ENCODE measurements around the gene PTPN13. TPM values are rescaled to one million over a fixed set of nuclear protein-coding genes. Genes with fewer than 3 reads are reported as not detected.

The PTPN13 gene
- total RNA-seq, 1 donor from 2014 or later: 244 TPM

DNA sequence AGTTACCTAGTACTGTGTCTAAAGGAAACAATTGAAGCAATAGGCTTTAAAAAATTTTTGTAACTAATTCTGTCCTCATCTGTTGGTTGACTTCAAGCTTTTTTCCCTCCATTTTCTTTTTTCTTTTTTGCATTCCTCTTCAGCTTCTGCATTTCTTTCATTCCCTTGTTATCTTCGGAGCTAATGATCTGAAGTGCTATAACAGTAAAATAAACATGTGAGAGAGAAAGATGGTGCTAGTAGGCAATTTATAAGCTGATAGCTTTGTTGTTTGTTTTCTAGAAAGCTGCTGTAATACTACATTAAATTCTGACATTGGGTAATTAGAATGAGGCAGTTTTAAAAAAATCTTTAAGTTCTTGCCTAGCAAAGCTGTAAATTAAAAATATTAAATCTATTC is 37.1 kb downstream of the PTPN13 start:
- TF ChIP-seq EZH2phosphoT487 (IDR thresholded peaks at IDR 0.05) (no peak), EZH2 (IDR thresholded peaks at IDR 0.05) (no peak)
- TF ChIP-seq, protein P1, sequence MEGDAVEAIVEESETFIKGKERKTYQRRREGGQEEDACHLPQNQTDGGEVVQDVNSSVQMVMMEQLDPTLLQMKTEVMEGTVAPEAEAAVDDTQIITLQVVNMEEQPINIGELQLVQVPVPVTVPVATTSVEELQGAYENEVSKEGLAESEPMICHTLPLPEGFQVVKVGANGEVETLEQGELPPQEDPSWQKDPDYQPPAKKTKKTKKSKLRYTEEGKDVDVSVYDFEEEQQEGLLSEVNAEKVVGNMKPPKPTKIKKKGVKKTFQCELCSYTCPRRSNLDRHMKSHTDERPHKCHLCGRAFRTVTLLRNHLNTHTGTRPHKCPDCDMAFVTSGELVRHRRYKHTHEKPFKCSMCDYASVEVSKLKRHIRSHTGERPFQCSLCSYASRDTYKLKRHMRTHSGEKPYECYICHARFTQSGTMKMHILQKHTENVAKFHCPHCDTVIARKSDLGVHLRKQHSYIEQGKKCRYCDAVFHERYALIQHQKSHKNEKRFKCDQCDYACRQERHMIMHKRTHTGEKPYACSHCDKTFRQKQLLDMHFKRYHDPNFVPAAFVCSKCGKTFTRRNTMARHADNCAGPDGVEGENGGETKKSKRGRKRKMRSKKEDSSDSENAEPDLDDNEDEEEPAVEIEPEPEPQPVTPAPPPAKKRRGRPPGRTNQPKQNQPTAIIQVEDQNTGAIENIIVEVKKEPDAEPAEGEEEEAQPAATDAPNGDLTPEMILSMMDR (IDR thresholded peaks at IDR 0.05): no peak
- H3K9ac ChIP-seq: no peak overlapping the region
- H3K9me3 ChIP-seq (ENCODE audit: low read depth): no peaks in the 10 kb centered on the region
- Mint-ChIP-seq H3K4me3 (no peak overlapping the region), H3K27ac (no peak overlapping the region), H3K9me3 (peaks cover 50% of the 10 kb centered on the region), H3K27me3 (ENCODE audit: insufficient read depth, low read depth) (no peaks in the 10 kb centered on the region), H3K4me1 (no peaks in the 10 kb centered on the region), H3K36me3 (peaks cover 58% of the 10 kb centered on the region)
- H2AFZ ChIP-seq (replicated peaks): no peak overlapping the region
- H4K20me1 ChIP-seq (ENCODE audit: low read depth): peaks cover 39% of the 10 kb centered on the region
- peaks cover 7% of the 10 kb centered on the region for H3F3A ChIP-seq (ENCODE audit: low read depth)
- H3K79me2 ChIP-seq (ENCODE audit: low read depth): peaks cover 92% of the 10 kb centered on the region
- no peak overlapping the region for H3K4me2 ChIP-seq
- no peaks in the 10 kb centered on the region for H3K27me3 ChIP-seq
- no peak overlapping the region for H3K4me3 ChIP-seq
- H3K4me1 ChIP-seq: peaks cover 25% of the 10 kb centered on the region
- no peak for DNase-seq (ENCODE audit: low spot score)
- no peak overlapping the region for H3K27ac ChIP-seq
- H3K36me3 ChIP-seq: peaks cover 36% of the 10 kb centered on the region

DNA sequence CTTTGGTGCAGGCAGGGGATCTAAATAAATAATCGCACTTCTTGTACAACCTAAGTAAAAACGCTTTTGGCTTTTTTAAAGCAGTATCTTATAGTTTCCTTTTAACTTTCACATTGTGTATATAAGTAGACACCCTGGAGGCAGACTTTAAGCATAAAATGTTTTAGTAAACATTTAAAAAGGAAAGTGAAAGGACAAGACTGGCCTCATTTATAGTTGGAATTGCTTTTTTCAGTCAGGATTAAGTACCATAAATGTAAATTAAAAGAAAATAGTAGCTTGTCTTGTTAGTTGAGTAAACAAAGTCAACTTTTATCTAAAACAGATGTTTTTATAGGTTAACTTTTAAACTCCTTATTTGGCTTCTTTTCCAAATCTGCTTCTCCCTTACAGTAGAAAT is 39.7 kb downstream of the PTPN13 start:
- peaks cover 25% of the 10 kb centered on the region for H3K4me1 ChIP-seq
- Mint-ChIP-seq H3K4me1 (no peaks in the 10 kb centered on the region), H3K4me3 (no peak overlapping the region), H3K9me3 (peaks cover 51% of the 10 kb centered on the region), H3K27ac (no peak overlapping the region), H3K36me3 (peaks cover 65% of the 10 kb centered on the region), H3K27me3 (ENCODE audit: insufficient read depth, low read depth) (no peaks in the 10 kb centered on the region)
- H3K79me2 ChIP-seq (ENCODE audit: low read depth): peaks cover 75% of the 10 kb centered on the region
- peaks cover 11% of the 10 kb centered on the region for H3F3A ChIP-seq (ENCODE audit: low read depth)
- H3K9ac ChIP-seq: no peak overlapping the region
- H3K27ac ChIP-seq: no peak overlapping the region
- peaks cover 30% of the 10 kb centered on the region for H3K36me3 ChIP-seq
- TF ChIP-seq EZH2phosphoT487 (IDR thresholded peaks at IDR 0.05): no peak
- no peak for TF ChIP-seq EZH2 (IDR thresholded peaks at IDR 0.05)
- TF ChIP-seq, protein P1 (IDR thresholded peaks at IDR 0.05): no peak
- no peak overlapping the region for H3K4me2 ChIP-seq
- no peaks in the 10 kb centered on the region for H3K27me3 ChIP-seq
- H2AFZ ChIP-seq (replicated peaks): no peak overlapping the region
- H3K9me3 ChIP-seq (ENCODE audit: low read depth): no peaks in the 10 kb centered on the region
- no peak for DNase-seq (ENCODE audit: low spot score)
- H4K20me1 ChIP-seq (ENCODE audit: low read depth): peaks cover 37% of the 10 kb centered on the region
- no peak overlapping the region for H3K4me3 ChIP-seq

DNA sequence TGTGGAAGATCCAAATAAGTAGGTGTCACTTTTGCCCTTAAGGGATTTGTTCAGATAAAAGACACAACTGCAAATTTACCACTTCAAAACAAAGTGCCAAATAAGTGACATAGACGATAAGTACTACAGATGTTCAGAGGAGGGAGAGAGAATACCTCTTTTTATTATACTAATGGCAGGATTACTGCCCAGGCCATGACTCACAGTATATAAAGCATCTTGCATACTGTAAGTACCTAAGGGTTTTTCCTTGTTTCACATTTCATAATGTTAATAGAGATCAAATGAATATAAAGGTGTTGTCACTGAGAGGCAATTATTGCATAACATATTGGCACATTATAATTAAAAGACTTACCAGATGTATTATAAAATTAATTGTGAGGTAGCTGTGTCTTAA is 46.4 kb downstream of the PTPN13 start:
- H3K4me1 ChIP-seq: no peaks in the 10 kb centered on the region
- TF ChIP-seq, protein P1 (IDR thresholded peaks at IDR 0.05): no peak
- TF ChIP-seq EZH2phosphoT487 (IDR thresholded peaks at IDR 0.05) (no peak), EZH2 (IDR thresholded peaks at IDR 0.05) (no peak)
- H2AFZ ChIP-seq (replicated peaks): no peak overlapping the region
- H3K9me3 ChIP-seq (ENCODE audit: low read depth): no peaks in the 10 kb centered on the region
- no peak overlapping the region for H3K9ac ChIP-seq
- H3F3A ChIP-seq (ENCODE audit: low read depth): peaks cover 46% of the 10 kb centered on the region
- DNase-seq (ENCODE audit: low spot score): no peak
- H3K36me3 Mint-ChIP-seq: peaks cover 60% of the 10 kb centered on the region
- H3K27me3 Mint-ChIP-seq (ENCODE audit: insufficient read depth, low read depth): no peaks in the 10 kb centered on the region
- no peak overlapping the region for H3K27ac Mint-ChIP-seq
- H3K4me3 ChIP-seq: no peak overlapping the region
- no peak overlapping the region for H3K27ac ChIP-seq
- no peaks in the 10 kb centered on the region for H3K27me3 ChIP-seq
- peaks cover 46% of the 10 kb centered on the region for H3K36me3 ChIP-seq
- peaks cover 20% of the 10 kb centered on the region for H4K20me1 ChIP-seq (ENCODE audit: low read depth)
- peaks cover 18% of the 10 kb centered on the region for H3K9me3 Mint-ChIP-seq
- H3K4me1 Mint-ChIP-seq: no peaks in the 10 kb centered on the region
- no peak overlapping the region for H3K4me2 ChIP-seq
- no peak overlapping the region for H3K4me3 Mint-ChIP-seq
- H3K79me2 ChIP-seq (ENCODE audit: low read depth): peaks cover 69% of the 10 kb centered on the region
